ENCODE results near the gene OXNAD1. TPM values are rescaled to one million over a fixed set of nuclear protein-coding genes. Genes with fewer than 3 reads are reported as not detected.

The OXNAD1 gene
- total RNA-seq, 1 donor from 2014 or later: 17.8 TPM

DNA sequence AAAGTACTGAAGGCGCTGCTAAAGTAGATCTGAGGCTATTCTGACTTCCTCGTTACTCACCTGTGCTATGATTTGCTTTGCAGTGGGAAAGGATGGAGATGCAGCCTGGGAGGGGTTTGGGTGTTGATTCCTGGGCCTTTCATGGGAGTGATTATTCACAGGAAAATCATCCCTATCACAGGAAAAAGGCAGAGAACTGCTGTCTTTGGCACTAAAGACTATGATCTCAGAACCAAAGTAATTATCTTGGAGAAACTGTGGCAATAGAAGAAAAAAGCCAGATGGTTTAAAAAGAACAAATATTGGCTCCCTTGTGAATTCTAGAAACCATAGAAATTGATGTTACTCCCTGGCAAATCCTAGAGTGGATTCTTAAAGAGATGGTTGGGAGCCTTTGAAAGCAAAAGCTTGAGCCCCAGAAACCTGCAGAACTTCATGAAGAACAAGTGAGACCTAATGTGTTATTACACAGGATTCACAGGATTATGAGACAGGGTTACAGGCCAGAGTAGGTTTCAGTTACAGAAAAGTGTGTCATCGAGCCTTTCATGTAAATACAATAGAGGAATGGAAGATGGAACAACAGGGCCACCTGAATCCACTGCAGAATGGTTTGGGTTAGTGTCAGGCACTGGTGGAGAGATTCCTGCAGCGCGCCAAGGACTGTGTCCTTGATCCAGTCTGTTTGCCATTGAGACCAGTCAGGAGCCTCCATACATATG, 85.7 kb downstream of the OXNAD1 start:
- no peak for DNase-seq (ENCODE audit: low spot score)

DNA sequence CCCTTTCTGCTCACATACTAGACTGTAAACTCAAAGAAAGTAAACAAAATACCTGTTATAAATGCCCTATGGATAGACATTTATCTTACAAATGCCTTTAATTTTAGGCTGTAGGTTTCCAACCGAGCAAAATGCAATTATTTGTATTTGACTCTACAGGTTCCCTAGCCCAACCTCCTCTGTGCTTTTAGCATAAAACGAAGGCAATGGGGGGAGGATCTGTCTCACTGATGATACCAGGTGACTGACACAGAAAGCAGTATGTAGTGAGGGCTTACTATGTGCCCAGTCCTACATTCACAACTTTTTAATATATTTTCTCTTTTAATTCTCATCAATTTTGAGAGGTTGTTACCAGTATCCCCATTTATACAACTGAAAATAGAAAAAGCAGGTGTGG, 87.4 kb downstream of the OXNAD1 start:
- ATAC-seq (no peak), DNase-seq (ENCODE audit: low spot score) (no peak)

More for the DNA sequence above, 85.7 kb downstream of the OXNAD1 start:
- ATAC-seq: no peak

DNA sequence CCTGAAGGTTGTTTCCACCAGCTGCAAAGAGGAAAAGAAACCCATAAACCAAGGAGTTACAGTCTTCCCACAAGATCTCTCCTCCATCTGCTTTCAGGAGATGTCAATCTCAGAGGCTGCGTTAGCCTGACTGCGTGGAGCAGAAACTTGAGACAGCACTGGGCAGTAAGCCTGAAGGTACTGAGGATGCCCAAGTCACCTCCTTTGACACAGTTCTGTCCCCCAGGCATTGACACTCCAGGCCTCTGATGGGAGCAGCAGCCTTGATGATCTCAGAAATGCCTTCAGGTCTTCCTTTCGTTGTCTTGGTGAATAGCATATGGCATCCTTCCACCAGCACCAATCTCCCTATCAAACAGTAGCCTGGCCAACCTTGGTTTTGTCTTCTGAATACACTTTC, 89.3 kb downstream of the OXNAD1 start:
- ATAC-seq (no peak), DNase-seq (ENCODE audit: low spot score) (no peak)

Other genes starting within 250 kb of the OXNAD1 start
- gene GALNT15, start 90.5 kb upstream of the OXNAD1 start, total RNA-seq: 2.7 TPM
- gene DPH3, start 269 bp upstream of the OXNAD1 start, total RNA-seq: 10.9 TPM
- gene RFTN1, start 248.5 kb downstream of the OXNAD1 start, total RNA-seq: 20.9 TPM

All from left lobe of liver (tissue), 2 donors.